Eye (tissue), 1 donor: ENCODE results near the gene EPHA5.

Experiments
- DNase-seq: peaks from one replicate; pipeline ENCODE4 v3.0.0-alpha.2; 2015

Gene EPHA5

GRCh38 chr4:65623506-65623905 lies 46.8 kb downstream of the EPHA5 start:
- DNase-seq: no peak

DNA sequence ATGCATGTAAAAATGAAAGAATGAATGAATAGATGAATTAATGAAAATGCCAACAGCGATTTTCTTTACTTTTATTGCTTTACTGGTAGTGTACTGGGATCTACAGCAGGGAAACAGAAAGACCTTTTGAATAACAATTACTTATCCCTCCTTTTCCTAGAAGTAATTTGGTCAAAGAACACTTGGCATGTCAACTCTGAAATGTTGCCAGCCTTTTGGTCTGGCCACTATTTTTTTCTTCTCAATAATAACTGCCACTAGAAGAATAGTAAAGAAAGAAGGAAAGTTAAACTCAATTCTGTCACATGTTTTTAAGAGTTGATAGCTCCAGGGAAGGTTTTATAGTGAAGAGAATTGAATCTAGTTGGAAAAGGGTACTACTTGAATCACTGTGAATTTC lies 52.9 kb downstream of the EPHA5 start:
- no peak for DNase-seq

DNA sequence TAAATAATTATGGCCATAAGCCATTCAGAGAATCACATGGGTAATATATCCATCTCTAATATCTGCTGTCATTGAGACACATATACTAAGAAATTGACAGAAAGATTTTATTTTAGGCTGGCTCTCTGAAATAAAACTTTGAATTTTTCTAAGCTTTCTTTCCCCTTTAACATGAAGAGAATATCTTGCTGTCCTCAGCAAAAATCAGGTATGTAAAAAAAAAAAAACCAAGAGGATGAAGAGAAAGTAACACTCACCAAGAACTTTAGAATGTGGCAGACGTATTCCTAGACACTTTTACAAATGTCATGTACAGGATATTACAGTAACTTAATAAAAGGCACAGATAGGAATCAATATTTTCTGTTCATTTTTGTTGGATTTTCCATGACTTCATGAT lies 65.8 kb downstream of the EPHA5 start:
- DNase-seq: no peak

GRCh38 chr4:65600656-65601055 lies 69.6 kb downstream of the EPHA5 start:
- no peak for DNase-seq

- DNase-seq: no peak
These were observed 70.9 kb downstream of the EPHA5 start for GRCh38 chr4:65599340-65599739.

GRCh38 chr4:65597697-65598096 lies 72.6 kb downstream of the EPHA5 start:
- DNase-seq: peak; percentile 45

GRCh38 chr4:65592089-65592488 lies 78.2 kb downstream of the EPHA5 start:
- DNase-seq: peak; percentile 41

DNA sequence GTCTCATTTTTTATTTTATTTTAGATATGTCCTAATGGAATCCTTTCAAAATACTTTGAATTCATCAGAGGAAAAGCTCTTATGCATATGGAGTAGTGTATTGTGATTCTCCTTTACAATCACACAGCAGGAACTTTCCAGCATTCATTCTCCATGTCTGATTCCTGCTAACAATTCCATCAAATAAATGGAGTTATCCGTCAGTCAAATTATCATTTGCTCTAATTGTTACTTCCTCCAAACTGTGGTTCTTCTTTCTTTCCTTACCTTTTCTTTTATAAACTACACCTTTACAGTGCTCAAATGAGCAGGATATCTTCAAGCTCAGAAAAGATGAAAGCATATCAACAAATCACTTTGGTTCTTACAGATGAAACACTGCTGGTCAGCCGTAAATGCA lies 80.4 kb downstream of the EPHA5 start:
- peak; percentile 92 for DNase-seq

DNA sequence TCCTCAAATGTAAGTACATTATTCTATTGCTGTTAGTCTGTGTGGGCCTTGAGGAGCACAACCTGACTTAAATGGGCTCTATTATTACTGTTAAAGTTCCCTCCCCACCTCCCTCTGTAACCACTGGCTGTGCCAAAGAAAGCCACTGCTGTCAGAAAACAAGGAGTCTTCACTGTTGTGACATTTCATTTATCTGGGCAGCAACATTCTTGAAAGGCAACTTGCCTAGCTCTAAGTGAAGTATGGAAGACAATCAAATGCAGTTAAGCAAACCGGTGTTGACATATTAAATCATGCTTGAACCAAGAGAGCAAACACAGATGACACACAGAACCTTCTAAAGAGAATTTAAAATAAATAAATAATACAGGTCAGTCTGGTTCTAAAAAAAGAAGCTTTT lies 81.0 kb downstream of the EPHA5 start:
- peak; percentile 99 for DNase-seq

DNA sequence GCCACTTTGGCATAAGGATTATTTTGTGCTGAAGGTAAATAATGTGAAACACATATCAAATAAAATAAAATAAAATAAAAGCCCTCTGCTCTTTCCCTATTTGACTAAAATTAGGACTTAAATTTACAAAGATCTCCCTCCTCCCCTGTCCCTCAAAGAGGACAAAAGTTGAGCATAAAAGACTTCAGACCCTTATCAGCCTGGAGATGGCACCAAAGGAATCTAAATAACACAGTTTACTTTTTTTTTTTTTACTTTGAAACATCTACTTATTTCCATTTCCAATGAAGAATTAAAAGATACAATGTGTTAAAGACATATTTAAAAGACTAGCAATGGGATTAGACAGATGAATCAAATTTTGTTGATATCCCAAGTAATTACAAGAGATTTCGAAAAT lies 89.7 kb downstream of the EPHA5 start:
- DNase-seq: no peak

- no peak for DNase-seq
These were observed 103.8 kb downstream of the EPHA5 start for GRCh38 chr4:65566473-65566872.

- DNase-seq: peak; percentile 34
These were observed 109.1 kb downstream of the EPHA5 start for GRCh38 chr4:65561164-65561563.

- DNase-seq: peak; percentile 30
These were observed 111.0 kb downstream of the EPHA5 start for GRCh38 chr4:65559270-65559669.

DNA sequence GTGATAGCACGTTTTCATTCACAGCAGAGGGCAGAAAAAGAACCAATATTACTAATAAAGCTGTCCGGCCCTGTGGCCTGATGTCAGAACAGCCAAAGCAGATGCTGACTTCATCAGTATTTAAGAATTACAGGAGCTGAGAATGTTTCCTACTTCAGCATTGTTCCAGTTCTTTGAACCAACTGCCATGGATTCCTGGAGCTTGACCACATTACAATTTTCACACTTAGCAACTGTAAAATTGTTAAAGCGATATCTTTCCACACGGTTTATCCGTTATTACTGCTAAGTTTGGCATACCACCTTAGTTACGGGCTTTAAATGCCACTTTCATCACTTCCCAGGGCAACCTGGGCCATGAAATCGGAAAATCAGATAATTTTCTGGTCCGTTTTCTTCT lies 118.2 kb downstream of the EPHA5 start:
- DNase-seq: peak; percentile 60

GRCh38 chr4:65550500-65550899 lies 119.8 kb downstream of the EPHA5 start:
- no peak for DNase-seq

DNA sequence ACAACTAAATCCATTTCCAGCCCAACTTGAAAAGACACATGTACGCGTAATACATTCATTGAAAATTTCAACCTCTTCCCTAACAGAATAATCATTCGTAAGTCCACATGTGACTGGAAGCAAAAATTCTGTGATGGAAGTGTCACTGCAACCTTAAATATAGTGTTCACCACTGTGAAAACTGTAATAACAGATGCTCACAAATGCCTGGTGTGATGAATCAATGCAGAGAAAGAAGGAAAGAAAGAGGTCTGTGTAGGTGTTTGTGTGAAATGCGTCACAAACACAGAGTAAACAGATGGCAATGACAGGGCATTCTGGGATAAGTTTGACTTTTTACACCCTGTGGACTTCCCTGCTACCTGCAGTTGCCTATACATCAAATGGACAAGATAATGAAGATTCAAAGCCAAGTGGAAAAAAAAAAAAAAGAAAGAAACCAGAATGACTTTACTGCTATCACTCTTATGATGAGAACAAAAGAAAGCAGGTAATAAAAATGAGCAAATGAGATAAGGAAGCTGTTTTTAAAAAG lies 123.3 kb downstream of the EPHA5 start:
- DNase-seq: no peak

DNA sequence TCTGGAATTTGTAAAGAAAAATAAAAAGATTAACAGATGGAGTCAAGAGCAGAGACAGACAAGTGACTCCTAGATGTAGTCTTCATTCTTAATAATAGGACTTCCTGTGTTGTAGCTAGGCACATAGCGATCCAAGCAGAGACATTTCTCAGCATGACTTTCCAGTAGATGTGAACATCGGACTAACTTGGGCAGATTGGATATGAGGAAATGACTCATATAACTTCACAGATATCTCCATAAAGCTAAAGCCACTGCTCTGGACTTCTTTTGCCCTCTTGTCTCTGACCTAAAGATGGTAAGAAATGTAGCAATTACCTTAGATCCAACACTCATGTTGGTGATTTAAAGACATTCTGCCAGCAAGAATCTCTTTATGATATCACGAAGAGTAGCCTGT lies 131.7 kb downstream of the EPHA5 start:
- no peak for DNase-seq

DNA sequence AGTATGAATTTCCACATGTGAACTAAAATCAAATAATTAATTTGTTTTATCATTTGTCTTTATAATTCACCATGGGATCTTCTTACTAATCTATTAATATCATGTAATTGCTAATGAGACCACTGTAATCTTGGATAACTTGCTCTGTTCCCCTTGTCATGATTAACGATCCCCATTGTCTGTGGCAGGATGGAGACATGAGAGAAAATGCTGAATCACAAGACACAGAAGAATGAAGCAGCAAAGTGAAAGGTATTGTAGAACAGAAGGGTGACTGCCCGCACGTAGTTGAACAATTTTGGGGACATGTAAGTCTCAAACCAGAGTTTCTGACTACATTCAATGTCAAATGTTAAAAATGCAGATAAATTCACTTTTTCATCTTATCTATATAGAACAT lies 135.2 kb downstream of the EPHA5 start:
- peak; percentile 45 for DNase-seq

- DNase-seq: peak; percentile 26
These were observed 148.6 kb downstream of the EPHA5 start for GRCh38 chr4:65521666-65522065.

GRCh38 chr4:65515646-65516045 lies 154.6 kb downstream of the EPHA5 start:
- no peak for DNase-seq

- no peak for DNase-seq
These were observed 159.3 kb downstream of the EPHA5 start for GRCh38 chr4:65510976-65511375.

- no peak for DNase-seq
These were observed 162.1 kb downstream of the EPHA5 start for GRCh38 chr4:65508168-65508567.

GRCh38 chr4:65502131-65502701 lies 168.1 kb downstream of the EPHA5 start:
- DNase-seq: no peak

GRCh38 chr4:65498606-65499005 lies 171.7 kb downstream of the EPHA5 start:
- DNase-seq: no peak

DNA sequence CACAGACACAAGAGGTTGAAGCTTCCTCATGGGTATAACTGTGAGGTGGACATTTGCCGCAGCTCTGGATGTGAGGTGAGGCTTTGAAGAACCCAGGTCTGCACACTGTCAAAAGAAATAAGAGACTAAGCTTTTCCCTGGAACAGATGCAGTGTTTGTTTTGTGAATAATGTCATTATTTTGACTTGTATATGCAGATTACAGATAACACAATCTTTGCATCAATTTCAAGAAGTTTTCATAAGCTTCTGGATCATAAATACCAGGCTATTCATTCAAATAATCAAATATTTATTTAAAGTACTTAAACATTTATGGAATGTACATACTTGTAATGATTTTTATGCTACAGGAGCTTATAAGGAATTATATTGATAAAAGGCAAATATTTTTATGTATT lies 174.8 kb downstream of the EPHA5 start:
- DNase-seq: no peak
